Stimulated activated CD4-positive, alpha-beta T cell treated with anti-CD3 and anti-CD28 coated beads, TNF-alpha, amount 100 ng/mL, for 1 hour (primary cell): ENCODE data around the gene DTD1.
A peak's percentile ranks its signal among the peaks of the same experiment; 100 is the strongest.

Experiments
- DNase-seq, 3 donors: peaks; one replicate each; pipeline ENCODE4 v3.0.0-alpha.2; 2020; ENCODE audit warnings: low read depth in 3 of 3, low spot score in 1 of 3

DTD1 gene

DNA sequence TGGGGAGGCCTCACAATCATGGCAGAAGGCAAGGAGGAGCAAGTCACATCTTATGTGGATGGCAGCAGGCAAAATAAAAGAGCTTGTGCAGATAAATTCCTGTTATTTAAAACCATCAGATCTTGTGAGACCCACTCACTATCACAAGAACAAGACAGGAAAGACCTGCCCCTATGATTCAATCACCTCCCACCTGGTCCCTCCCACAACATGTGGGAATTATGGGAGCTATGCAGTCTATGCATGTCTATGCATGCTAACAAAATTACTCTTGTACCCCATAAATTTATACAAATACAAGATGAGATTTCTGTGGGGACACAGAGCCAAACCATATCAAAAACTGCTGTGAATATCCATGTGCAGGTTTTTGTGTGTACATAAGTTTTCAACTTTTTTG, 200.2 kb downstream of the DTD1 start:
- no peak for DNase-seq

DNA sequence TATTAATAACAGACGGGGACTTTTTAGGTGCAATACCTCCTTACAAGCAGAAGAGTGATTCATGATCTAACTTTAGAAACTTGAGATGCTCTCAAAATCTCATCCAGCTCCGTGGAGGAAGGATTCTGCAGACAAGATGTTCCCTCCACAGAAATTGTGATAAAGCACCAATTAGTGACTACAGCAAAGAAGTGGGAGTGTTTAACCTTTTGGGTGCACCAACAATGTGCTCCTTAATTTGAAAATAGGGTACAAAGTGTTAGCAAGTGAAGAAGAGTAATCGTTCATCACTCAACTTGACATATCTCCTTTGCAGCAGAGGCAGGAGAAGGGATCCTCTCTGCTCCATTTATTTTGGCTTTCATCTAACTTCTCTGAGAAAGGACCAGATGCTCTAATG, 202.9 kb downstream of the DTD1 start:
- DNase-seq, result no peak

DNA sequence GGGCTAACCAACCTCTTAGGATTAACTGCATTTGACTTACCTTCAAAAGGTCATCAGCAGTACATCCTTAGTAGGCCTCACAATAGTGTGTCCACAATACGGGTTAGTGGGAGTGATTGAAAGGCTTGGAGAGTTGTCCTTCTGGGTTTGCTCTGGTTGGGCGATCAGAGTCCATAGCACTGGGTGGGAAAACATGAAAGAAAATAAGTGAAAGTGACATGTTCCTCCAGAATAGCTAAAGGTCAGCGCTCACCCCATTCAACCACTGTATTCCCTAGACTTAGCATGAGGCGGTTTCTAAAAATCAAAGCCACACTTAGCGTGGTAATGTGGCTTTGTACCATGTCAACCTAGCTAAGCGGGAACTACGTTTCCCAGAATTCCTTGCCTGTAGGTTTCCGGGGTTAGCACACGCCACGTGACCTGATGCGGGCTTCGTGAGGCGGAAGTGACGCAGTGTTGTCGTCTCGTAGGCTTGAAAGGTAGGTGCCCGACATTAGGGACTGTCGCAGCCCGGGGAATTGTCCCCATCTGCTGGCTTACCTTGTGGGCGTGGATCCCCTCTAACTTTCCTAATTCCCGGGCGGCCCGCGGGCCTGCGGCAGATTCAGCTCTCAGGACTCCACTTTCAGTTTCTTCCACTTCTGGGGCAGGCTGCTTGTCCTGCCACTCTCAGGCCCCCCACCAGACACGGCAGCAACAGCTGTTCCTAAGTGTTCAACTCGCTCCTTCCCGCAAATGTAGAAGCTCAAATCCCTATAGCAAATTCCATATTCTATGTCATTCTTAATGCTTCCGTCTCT, 206.0 kb downstream of the DTD1 start:
- peak; percentile 56 to 67 (median 64) for DNase-seq

DNA sequence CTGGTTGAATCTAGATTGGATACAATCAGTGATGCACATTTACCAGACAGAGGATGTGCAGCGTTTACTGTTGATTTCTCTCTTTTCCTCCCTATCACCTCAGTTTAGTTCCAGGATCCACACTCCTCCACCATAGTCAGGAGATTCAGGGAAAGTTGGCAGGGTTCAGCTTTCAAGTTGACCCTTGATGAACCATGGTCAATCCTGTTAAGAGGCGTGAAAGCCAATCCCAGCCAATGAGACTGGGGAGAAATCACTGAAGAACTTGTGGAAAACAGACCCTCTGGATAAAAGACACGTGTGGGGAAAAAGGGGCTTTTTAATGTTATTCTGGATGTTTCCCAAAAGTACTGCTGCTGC, 206.6 kb downstream of the DTD1 start:
- DNase-seq, result no peak

DNA sequence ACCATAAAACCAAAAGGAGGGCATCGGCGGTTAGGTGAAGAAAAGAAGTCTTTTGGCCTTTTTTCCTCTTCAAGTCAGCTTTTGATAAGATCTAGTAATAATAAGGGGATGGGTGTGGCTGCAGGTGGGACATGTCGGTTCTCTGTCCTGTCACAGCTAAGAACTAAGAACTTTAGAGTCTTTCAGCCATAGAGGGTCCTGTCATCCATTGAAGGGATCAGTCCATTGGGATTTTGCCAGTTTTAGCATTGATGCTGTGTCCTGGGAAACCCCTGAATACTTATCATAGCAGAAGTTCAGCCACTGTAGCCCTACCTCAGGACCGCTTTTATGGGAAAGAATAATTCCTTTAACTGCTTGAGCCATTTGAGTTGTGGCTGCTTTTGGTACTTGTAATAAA, 207.5 kb downstream of the DTD1 start:
- DNase-seq, result no peak

DNA sequence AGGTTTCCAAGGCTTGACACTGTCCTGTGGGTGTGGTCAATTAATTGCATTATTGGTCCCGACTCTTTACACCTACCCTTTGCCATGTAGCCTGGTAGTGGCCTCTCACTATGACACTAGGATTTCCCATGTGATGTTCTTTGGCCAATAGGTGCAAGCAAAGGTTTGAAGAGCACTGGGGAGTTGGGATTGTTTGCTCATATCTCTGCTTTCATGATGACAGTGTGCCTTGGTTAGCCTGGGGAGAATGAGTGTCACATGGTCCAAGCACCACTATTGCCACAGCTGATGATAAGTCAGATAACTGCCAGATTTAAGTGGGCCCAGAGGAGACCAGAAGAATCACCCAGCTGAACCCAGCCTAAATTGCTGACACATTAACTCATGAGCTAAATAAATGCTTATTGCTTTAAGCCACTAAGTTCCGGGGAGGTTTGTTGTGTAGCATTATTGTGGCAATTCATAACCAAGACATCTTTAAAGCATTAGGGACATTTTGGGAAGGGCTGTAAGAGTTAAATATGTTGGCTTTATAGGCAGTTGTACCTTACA, 208.5 kb downstream of the DTD1 start:
- DNase-seq, result no peak

DNA sequence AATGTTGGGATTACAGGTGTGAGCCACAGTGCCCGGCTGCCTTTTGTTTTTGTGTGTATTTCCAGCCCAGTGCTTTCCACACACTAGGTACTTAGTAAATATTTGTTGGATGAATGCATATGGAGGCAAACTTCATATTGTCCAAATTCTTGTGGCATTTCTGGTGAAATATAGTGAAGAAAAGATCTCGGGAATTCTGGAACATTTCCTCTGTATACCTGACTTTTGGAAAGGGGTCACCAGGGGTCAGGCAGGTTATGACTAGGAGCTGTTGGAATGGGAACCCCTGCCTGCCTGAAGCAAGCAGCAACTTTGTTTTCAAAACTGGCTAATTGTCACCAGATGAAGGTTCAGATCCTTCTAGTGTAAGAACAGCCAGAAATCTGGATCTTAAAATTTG, 213.7 kb downstream of the DTD1 start:
- no peak for DNase-seq

DNA sequence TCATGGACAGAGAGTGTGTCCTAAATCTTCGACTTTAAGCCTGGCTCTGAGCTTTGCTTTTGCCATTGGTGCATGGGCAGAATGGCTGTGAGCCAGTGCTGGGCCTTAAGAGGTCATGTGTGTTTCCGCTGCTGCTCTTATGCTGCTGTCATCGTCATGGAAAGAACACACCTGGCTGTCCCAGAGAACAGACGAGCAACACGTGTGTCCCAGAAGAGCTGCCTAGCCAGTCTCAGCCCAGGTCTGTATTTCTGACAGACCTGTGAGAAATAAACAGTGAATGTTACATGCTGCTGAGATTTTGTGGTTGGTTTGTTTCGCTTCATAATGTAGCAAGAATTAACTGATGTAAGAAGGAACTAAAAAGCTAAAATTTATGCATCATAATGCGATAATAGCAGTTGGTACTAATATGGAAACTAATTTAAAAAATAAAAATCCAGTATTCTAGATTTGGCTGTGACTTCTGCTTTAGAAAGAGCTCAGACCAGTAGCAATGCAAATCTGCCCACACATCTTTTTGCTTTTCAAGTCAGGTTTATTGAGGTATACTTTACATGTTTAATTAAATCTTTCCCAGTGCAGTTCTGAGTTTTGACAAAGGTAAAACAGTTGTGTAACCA, 214.3 kb downstream of the DTD1 start:
- no peak for DNase-seq

DNA sequence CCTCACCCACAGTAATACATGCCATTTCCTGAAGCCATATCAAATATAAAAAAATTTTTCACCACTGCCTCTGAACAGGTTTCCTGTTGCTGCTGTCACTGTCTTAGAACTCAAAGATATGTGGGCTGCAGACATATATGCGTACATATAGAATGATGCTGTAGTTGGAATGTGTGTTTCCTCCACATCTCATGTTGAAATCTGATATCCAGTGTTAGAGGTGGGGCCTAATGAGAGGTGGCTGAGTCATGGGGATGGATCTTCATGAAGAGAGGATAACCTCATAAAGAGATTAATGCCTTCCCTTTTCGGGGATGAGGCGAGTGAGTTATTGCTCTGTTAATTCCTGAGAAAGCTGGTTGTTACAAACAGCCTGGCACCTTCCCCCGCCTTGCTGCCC, 218.0 kb downstream of the DTD1 start:
- DNase-seq, result no peak

DNA sequence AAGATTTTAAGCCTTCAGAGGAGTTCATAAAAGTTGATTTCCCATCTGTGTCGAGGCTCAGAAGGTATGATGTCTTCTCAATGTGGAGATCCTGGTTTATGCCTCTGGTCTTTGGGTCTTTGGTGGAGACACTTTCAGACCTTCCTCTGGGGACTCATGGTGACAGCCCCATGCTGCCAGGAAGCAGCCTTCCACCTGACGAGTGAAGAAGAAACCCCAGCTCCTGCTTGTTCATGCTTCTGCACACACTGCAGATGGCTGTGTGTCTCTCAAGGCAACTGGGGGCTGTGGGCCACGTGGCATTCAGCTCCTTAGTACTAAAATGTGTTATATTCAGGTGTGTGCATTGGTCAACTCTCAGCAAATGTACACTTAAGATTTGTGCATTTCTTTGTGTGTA, 220.9 kb downstream of the DTD1 start:
- DNase-seq, result no peak

DNA sequence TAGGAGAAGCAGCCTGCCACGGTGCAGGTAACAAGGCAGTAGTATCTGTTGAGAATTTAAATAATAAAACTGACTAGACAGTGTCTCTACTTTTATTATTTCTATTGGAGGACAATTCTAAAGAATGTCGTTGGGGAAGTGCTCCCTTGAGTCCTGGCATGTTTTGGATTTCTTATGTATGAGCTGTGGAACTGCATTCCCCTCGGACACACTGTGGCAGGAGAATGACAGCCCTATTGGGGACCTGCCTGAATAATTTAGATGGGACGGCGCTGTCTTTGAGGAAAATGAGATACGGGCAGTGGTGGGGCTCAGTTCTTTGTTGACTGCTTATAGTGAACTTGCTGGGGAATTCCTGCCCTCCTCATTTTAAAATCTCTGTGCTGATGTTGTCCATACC, 223.3 kb downstream of the DTD1 start:
- no peak for DNase-seq

DNA sequence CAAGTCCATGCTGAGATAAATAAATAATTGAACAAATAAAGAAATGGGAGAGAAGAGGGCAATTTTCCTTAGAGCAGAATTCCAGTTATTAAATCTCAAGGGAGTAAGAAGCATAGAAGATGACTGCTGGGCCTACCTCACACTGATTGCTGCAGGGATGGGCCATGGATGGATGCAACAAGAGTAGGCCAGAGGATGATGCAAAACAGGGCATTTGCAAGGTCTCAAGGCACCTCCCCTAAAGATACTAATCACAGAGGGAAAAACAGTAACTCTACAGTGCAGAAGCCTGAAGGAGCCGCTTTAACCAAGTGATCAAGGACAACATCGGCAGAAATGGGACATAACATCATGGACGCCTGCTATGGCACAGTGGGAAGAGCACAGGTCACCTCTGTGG, 224.1 kb downstream of the DTD1 start:
- DNase-seq, result no peak

DNA sequence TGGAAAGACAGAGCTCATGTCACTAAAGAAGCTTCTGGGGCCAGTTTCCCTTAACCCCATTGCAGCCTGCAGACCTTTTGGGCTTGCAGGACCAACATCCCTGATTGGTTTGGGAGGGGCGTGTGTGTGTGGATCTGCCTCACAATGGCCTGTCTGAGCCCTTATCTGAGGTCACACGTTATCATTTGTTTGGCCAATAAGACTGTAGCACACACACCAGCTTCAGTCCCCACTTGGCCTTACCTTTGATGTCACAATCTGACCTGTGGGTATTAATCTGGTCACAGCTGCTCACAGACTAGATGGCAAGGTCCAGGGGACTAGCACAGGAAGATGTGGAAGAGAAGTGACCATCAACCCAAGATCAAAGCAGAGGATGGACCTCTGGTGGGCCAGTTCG, 225.6 kb downstream of the DTD1 start, which contains the start of gene SCP2D1:
TSS of gene SCP2D1 (plus strand) at position 301 of the 400 bp plus-strand sequence. CDS start at position 334, 33 bp downstream.
- DNase-seq, result no peak

DNA sequence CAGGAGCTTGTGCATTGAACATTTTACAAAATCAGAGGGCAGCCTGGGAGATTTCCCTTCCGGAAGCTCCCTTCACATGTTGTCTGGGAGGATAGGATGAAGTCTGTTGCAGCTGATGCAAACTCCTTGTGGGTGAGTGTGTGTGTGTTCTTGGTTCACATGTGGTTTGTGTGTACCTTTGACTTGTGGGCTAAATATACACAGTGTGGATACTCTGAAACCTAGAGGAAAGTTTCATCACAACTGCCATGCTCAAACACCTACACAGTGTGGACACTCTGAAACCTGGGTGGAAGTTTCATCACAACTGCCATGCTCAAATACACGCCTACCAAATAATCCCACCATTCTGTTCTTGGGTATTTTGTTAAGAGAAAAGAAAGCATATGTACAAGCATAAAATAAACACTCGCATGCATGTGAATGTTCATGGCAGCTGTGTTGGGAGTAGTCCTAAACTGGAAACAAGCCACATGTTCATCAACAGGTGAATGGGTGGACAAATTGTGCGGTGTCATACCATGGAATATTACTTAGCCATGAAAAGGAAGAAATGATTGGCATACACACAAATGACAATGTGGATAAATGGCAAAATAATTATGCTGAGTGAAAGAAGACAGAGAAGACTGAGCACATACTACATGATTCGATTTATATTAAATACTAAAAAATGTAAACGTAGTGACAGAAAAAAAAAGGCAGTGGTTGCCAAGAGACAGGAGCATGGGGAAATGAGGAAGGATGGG, 227.5 kb downstream of the DTD1 start:
- no peak for DNase-seq
